GM12874 (cell line): ENCODE data around the gene DSCAM.

Source experiments
- TF ChIP-seq, protein P1 (sequence below): IDR thresholded peaks from 2 replicates; pipeline ENCODE4 v1.5.1; 2011; ENCODE audit warnings: low read depth, mild to moderate bottlenecking, control low read depth, low read length, moderate library complexity; ENCODE audit not compliant: insufficient read depth

Gene DSCAM

DNA sequence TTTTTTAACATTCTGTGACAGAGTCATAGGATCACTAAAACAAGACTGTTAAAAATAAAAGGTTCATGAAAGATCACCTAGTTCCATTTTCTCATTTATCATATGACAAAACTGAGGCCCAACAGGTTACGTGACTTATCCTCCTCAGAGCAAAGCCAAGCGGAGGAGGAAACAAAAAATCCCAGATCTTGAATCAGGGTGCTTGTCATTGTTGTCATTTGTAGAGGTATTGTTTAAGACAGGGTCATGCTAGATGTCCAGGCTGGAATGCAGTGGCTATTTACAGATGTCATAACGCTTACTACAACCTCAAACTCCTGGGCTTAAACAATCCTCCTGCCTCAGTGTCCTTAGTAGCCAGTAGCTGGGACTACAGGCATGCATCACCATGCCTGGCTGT, 293.2 kb downstream of the DSCAM start:
- TF ChIP-seq, protein P1, sequence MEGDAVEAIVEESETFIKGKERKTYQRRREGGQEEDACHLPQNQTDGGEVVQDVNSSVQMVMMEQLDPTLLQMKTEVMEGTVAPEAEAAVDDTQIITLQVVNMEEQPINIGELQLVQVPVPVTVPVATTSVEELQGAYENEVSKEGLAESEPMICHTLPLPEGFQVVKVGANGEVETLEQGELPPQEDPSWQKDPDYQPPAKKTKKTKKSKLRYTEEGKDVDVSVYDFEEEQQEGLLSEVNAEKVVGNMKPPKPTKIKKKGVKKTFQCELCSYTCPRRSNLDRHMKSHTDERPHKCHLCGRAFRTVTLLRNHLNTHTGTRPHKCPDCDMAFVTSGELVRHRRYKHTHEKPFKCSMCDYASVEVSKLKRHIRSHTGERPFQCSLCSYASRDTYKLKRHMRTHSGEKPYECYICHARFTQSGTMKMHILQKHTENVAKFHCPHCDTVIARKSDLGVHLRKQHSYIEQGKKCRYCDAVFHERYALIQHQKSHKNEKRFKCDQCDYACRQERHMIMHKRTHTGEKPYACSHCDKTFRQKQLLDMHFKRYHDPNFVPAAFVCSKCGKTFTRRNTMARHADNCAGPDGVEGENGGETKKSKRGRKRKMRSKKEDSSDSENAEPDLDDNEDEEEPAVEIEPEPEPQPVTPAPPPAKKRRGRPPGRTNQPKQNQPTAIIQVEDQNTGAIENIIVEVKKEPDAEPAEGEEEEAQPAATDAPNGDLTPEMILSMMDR: no peak

GRCh38 chr21:40547906-40548513, 298.9 kb downstream of the DSCAM start:
- TF ChIP-seq, protein P1: no peak

- TF ChIP-seq, protein P1: no peak
These were observed 300.3 kb downstream of the DSCAM start for GRCh38 chr21:40546647-40547046.

DNA sequence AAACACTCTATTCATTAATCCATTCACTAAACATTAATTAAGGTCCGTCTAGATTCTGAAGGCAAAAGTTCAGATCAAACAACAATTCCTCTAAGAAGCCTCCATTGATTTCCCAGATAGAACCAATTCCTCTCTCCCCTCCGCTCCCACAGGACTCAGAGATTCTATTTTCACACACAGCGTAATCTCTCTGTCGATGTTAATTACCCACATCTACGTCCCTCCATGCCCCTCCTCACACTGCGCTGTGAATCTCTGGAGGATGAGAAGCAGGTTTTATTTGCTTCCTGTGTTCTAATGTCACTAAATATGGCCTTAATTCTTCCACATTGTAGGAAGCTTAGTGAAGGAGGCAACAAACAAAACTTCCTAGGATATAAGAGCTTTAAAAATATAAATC, 306.7 kb downstream of the DSCAM start:
- TF ChIP-seq, protein P1: no peak

DNA sequence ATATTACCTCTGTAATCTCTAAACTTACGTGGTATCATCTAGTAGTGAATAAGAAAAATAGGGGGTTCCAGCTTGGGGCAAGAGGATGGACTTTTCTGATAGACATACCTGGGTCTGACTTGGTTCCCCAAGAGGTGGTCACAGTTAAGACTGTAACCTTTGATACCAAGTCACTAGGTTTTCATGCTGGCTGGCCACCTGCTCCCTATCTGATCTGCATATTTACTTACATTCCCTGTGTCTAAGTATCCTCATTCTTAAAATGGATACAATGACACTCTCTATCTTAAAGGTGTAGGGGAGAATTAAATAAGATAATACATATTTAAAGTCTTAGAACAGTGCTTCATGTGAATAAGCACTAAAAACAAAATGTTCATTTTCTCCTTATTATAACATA, 312.1 kb downstream of the DSCAM start:
- TF ChIP-seq, protein P1: no peak

DNA sequence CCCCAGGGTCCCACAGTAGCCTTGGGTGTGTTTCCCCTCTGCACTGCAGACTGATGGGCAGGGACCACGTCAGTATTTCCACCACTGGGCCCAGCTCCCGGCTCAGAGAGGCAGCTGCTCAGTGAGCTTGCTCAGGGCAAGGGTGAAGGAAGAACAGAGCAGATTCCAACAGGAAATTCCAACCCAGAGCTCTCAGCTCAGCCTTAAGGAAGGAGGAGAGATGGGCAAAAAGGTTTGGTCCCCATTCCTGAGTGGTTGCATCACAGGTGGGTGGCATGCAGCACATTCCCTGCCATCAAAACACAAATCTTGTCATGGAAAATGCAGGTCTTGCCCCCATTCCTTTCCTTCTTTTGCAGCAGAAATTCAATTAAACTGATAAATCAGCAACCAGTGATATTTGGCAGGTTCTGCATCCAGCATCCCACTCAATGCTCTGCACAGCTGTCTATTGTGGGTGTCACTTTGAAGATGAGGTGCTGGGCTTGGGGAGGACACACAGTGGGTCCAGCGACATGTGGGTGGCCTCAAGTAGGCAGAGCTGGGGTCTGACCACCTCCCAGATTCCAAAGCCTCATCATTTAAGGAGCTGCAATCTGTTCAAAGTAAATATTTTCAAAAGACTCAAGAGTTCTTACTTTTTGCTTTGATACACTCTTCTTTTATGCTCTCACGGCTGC, 315.4 kb downstream of the DSCAM start:
- TF ChIP-seq, protein P1: no peak

DNA sequence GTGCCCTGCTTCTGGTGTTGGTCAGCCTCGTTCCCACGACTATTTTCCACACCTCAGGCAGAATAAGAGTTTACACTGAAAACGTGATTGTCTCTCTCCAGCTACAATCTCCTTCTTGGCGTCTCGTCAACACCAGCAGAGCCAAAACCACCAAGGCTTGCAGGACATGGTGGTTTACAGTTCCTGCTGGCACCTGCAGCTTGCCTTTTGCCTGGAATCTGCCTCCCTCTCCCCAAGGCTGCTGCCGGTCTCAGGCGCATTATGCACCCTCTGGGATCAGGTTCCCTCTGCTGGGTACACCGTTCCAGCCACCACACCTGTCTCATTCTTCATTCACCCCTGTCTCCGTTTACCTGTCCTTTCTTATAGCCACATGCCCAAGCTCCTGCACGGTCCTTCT, 315.9 kb downstream of the DSCAM start:
- TF ChIP-seq, protein P1: no peak
